GM19043 (cell line): ENCODE measurements around the gene SPTB.

Source experiments
- ATAC-seq: cut with Tn5 transposase; IDR thresholded peaks from one replicate; pipeline ENCODE4 v1.9.1; 2021; ENCODE audit warnings: low read depth; ENCODE audit not compliant: unreplicated experiment

The SPTB gene

GRCh38 chr14:64719601-64720000 is 160.1 kb downstream of the SPTB start:
- ATAC-seq, result no peak

- no peak for ATAC-seq
Observed at GRCh38 chr14:64718762-64719161, 160.9 kb downstream of the SPTB start.

GRCh38 chr14:64717870-64718269 is 161.8 kb downstream of the SPTB start:
- no peak for ATAC-seq

GRCh38 chr14:64715628-64716412 is 163.9 kb downstream of the SPTB start:
- no peak for ATAC-seq

- ATAC-seq, result no peak
Observed at GRCh38 chr14:64715146-64715627, 164.5 kb downstream of the SPTB start.

GRCh38 chr14:64714432-64715025 is 165.2 kb downstream of the SPTB start:
- ATAC-seq, result no peak

- no peak for ATAC-seq
Observed at GRCh38 chr14:64713677-64714076, 166.0 kb downstream of the SPTB start.

GRCh38 chr14:64711039-64711438 is 168.7 kb downstream of the SPTB start:
- no peak for ATAC-seq

GRCh38 chr14:64709126-64709525 is 170.6 kb downstream of the SPTB start:
- no peak for ATAC-seq

- no peak for ATAC-seq
Observed at GRCh38 chr14:64708148-64709004, 171.3 kb downstream of the SPTB start.

- ATAC-seq, result no peak
Observed at GRCh38 chr14:64707661-64708060, 172.0 kb downstream of the SPTB start.

- no peak for ATAC-seq
Observed at GRCh38 chr14:64706593-64707193, 173.0 kb downstream of the SPTB start.

- no peak for ATAC-seq
Observed at GRCh38 chr14:64706119-64706592, 173.6 kb downstream of the SPTB start.

GRCh38 chr14:64705381-64706118 is 174.2 kb downstream of the SPTB start:
- ATAC-seq, result no peak

GRCh38 chr14:64704743-64705380 is 174.8 kb downstream of the SPTB start:
- no peak for ATAC-seq

- no peak for ATAC-seq
Observed at GRCh38 chr14:64704143-64704742, 175.5 kb downstream of the SPTB start, which contains the start of gene PLEKHG3. Gene PLEKHG3, plus strand, starts transcription at chr14:64704424. Its CDS starts 23,208 bp downstream, at chr14:64727632.

- ATAC-seq, result no peak
Observed at GRCh38 chr14:64703395-64704142, 176.1 kb downstream of the SPTB start.
